Gastroesophageal sphincter (tissue), 4 donors: ENCODE data around the gene TTF2. TPM values are rescaled to one million over a fixed set of nuclear protein-coding genes. Genes with fewer than 3 reads are reported as not detected.

Experiments used
- ATAC-seq: fragments of 150-250 bp; one replicate; pipeline ENCODE4 v1.9.1; 2016; ENCODE audit warnings: mild to moderate bottlenecking, moderate library complexity
- H3K27ac ChIP-seq, 4 donors: fragments of 200-600 bp; sonication (generic) in 3 of 4; 1 replicate in 3 of 4; 2 replicates in 1 of 4; pipeline ENCODE4 v1.5.1; 2016 to 2019
- H3K27me3 ChIP-seq: fragments of 200-600 bp; sonication (generic); one replicate; pipeline ENCODE4 v1.5.1; 2019
- H3K36me3 ChIP-seq, 2 donors: fragments of 200-600 bp; sonication (generic); one replicate each; pipeline ENCODE4 v1.5.1; 2019; ENCODE audit warnings: control low read depth in 1 of 2
- H3K4me1 ChIP-seq, 3 donors: fragments of 200-600 bp; sonication (generic); 1 replicate in 2 of 3; 2 replicates in 1 of 3; pipeline ENCODE4 v1.5.1; 2016 to 2019; ENCODE audit warnings: control low read depth in 2 of 3
- H3K4me3 ChIP-seq, 2 donors: fragments of 200-600 bp; sonication (generic); one replicate each; pipeline ENCODE4 v1.5.1; 2019; ENCODE audit warnings: mild to moderate bottlenecking in 1 of 2, moderate library complexity in 1 of 2
- H3K9me3 ChIP-seq, 3 donors: fragments of 200-600 bp; sonication (generic); one replicate each; pipeline ENCODE4 v1.5.1; 2017 to 2019; ENCODE audit warnings: control low read depth in 2 of 3
- CTCF ChIP-seq, 4 experiments: fragments of 200-600 bp in 2 of 4; fragments of 450-650 bp in 2 of 4; sonication (generic) in 1 of 4; IDR thresholded peaks; one replicate each; pipeline ENCODE4 v1.5.1; 2017 to 2019; ENCODE audit warnings: antibody characterized with exemption in 4 of 4, mild to moderate bottlenecking in 2 of 4, moderate library complexity in 2 of 4
- EP300 ChIP-seq: sonication (generic); formaldehyde crosslinking; IDR thresholded peaks from one replicate; pipeline ENCODE4 v1.6.1; 2017; ENCODE audit warnings: antibody characterized with exemption, mild to moderate bottlenecking
- POLR2A ChIP-seq, 2 donors: fragments of 450-650 bp; IDR thresholded peaks; one replicate each; pipeline ENCODE4 v1.6.1; 2017; ENCODE audit warnings: antibody characterized with exemption in 2 of 2, mild to moderate bottlenecking in 2 of 2, moderate library complexity in 1 of 2
- POLR2AphosphoS5 ChIP-seq: sonication (generic); formaldehyde crosslinking; IDR thresholded peaks from one replicate; pipeline ENCODE4 v1.6.1; 2017; ENCODE audit warnings: antibody characterized with exemption
- WGBS, 2 donors: methylation state at CpG; one replicate each; pipeline ENCODE4 v1.1.5; 2018; ENCODE audit warnings: low coverage in 1 of 2; 5-methylcytosine and 5-hydroxymethylcytosine counted together
- total RNA-seq, 4 donors: library from RNA; depleted of rRNA; stranded (reverse); fragments of >200 nt; gene quantifications; one replicate each; pipeline ENCODE4 v1.1.0, GENCODE V29; 2016

Gene TTF2
- total RNA-seq, 4 donors from 2014 or later: 5.6 to 21.1 (median 13.5) TPM

- Histone ChIP-seq H3K27me3 (no peaks in the 10 kb centered on the region), H3K27ac (no peak overlapping the region), H3K4me1 (no peaks in the 10 kb centered on the region), H3K36me3 (no peaks in the 10 kb centered on the region), H3K9me3 (no peaks in the 10 kb centered on the region), H3K4me3 (no peak overlapping the region)
- 71 to 74% methylated on average over 5 of the region's 5 CpGs for WGBS, 2 donors
- ATAC-seq: no peak
- TF ChIP-seq CTCF (IDR thresholded peaks at IDR 0.05) (no peak), EP300 (no peak), POLR2AphosphoS5 (no peak), POLR2A (IDR thresholded peaks at IDR 0.05) (no peak)
Observed at GRCh38 chr1:117068580-117068979, 8.5 kb downstream of the TTF2 start.

GRCh38 chr1:117069220-117069844 is 9.2 kb downstream of the TTF2 start:
- no peaks in the 10 kb centered on the region for H3K36me3 ChIP-seq
- H3K27ac ChIP-seq: no peak overlapping the region
- H3K27me3 ChIP-seq: no peaks in the 10 kb centered on the region
- no peak overlapping the region for H3K4me3 ChIP-seq
- H3K4me1 ChIP-seq: no peaks in the 10 kb centered on the region
- no peak for ATAC-seq
- 85 to 95% methylated on average over 3 to 4 of the region's 4 CpGs for WGBS, 2 donors
- H3K9me3 ChIP-seq: no peaks in the 10 kb centered on the region
- TF ChIP-seq POLR2A (IDR thresholded peaks at IDR 0.05) (no peak), CTCF (IDR thresholded peaks at IDR 0.05) (no peak), POLR2AphosphoS5 (no peak), EP300 (no peak)

DNA sequence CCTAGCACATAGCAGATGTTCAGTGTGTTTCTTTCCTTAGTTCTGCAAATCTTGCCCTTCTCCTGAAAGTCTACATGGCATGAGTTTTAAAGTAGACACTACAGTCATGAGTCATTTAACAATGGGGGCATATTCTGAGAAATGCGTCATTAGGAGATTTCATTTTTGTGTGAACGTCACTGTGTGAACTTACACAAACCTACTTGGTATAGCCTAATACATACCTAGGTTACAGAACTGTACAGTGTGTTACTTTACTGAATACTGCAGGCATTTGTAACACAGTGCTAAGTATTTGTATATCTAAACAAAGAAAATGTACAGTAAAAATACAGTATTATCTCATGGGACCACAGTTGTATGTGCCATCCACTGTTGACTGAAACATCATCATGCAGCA is 10.0 kb downstream of the TTF2 start:
- Histone ChIP-seq H3K9me3 (no peaks in the 10 kb centered on the region), H3K27ac (no peak overlapping the region), H3K4me1 (no peaks in the 10 kb centered on the region), H3K36me3 (peaks cover 0 to 8% of the 10 kb centered on the region in 2 donors), H3K27me3 (no peaks in the 10 kb centered on the region), H3K4me3 (no peak overlapping the region)
- TF ChIP-seq CTCF (IDR thresholded peaks at IDR 0.05) (no peak), EP300 (no peak), POLR2AphosphoS5 (no peak), POLR2A (IDR thresholded peaks at IDR 0.05) (no peak)
- ATAC-seq: no peak
- 94 to 96% methylated on average over 2 of the region's 2 CpGs for WGBS, 2 donors

DNA sequence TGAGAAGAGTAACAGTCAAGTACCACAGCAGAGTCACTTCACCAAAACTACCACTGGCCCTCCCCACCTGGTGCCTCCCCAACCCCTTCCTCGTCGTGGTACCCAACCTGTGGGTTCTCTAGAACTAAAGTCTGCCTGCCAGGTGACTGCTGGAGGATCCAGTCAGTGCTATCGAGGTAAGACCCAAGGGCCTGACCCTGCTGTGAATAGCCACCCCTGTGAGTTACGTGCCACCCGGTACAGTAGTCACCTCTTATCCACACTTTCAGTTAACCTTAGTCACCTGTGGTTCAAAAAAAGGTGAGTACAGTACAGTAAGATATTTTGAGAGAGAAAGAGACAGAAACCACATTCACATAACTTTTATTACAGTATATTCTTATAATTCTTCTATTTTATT is 16.5 kb downstream of the TTF2 start:
- H3K27me3 ChIP-seq: no peaks in the 10 kb centered on the region
- no peaks in the 10 kb centered on the region for H3K4me1 ChIP-seq
- H3K27ac ChIP-seq: no peak overlapping the region
- H3K9me3 ChIP-seq: no peaks in the 10 kb centered on the region
- no peak overlapping the region for H3K4me3 ChIP-seq
- ATAC-seq: no peak
- no peak for TF ChIP-seq EP300
- no peak for TF ChIP-seq CTCF (IDR thresholded peaks at IDR 0.05)
- TF ChIP-seq POLR2A (IDR thresholded peaks at IDR 0.05): no peak
- TF ChIP-seq POLR2AphosphoS5: no peak
- peaks cover under 1 to 73% of the 10 kb centered on the region in 2 donors for H3K36me3 ChIP-seq
- 97 to 100% methylated on average over 4 to 5 of the region's 5 CpGs for WGBS, 2 donors

GRCh38 chr1:117077267-117077666 is 17.1 kb downstream of the TTF2 start:
- Histone ChIP-seq H3K27me3 (no peaks in the 10 kb centered on the region), H3K36me3 (peaks cover 3 to 79% of the 10 kb centered on the region in 2 donors), H3K27ac (no peak overlapping the region), H3K4me3 (no peak overlapping the region), H3K9me3 (no peaks in the 10 kb centered on the region), H3K4me1 (no peaks in the 10 kb centered on the region)
- no peak for ATAC-seq
- no peak for TF ChIP-seq EP300
- no peak for TF ChIP-seq POLR2A (IDR thresholded peaks at IDR 0.05)
- no peak for TF ChIP-seq CTCF (IDR thresholded peaks at IDR 0.05)
- TF ChIP-seq POLR2AphosphoS5: no peak
- 51 to 57% methylated on average over 3 of the region's 3 CpGs for WGBS, 2 donors
